ENCODE measurements around the gene SELENON. TPM values are rescaled to one million over a fixed set of nuclear protein-coding genes. Genes with fewer than 3 reads are reported as not detected.

Gene SELENON
- total and polyA plus RNA-seq, 2 of the 8 experiments (the other 6 are each of a cell fraction or from before 2014, with no cell fraction given) = 43.0 to 77.6 TPM

GRCh38 chr1:25792115-25792514 is 7.9 kb upstream of the SELENON start:
- POLR2A ChIA-PET (ENCODE audit: partially characterized antibody) = interaction anchor here (1.2 kb wide), 1 partner anchor 265 kb away, joined by 3 read pairs; no protein-coding TSS in a partner anchor
- Histone ChIP-seq H2BK5ac (ENCODE audit: low read depth, low read length) (no peak overlapping the region), H2AK5ac (ENCODE audit: low read depth, low read length) (no peak overlapping the region), H3K36me3 (ENCODE audit: control insufficient read depth in 2 of 4, insufficient read depth in 4 of 4, low read length in 3 of 4) (no peaks in the 10 kb centered on the region), H3K27me3 (replicated peaks in 1 of 4; ENCODE audit: control insufficient read depth in 3 of 4, extremely low read depth in 1 of 4, insufficient read depth in 3 of 4, low read length in 3 of 4) (no peaks in the 10 kb centered on the region), H3K4me3 (ENCODE audit: extremely low read depth in 1 of 4, insufficient read depth in 2 of 4, low read depth in 3 of 4, low read length in 4 of 4) (no peak overlapping the region), H3K27ac (ENCODE audit: low read depth, low read length) (no peak overlapping the region), H2BK15ac (ENCODE audit: low read length) (no peak overlapping the region), H2AFZ (ENCODE audit: low read length) (no peak overlapping the region), H3K18ac (ENCODE audit: extremely low read depth, low read length) (no peak overlapping the region), H2BK20ac (ENCODE audit: low read length) (no peak overlapping the region), H4K91ac (replicated peaks; ENCODE audit: insufficient read length, low read length) (no peak overlapping the region), H3K23me2 (ENCODE audit: low read depth, low read length) (no peaks in the 10 kb centered on the region), H3K4ac (replicated peaks; ENCODE audit: insufficient read length, low read depth, low read length) (no peak overlapping the region), H3K23ac (ENCODE audit: insufficient read length) (no peak overlapping the region), H3K9ac (replicated peaks in 1 of 4; ENCODE audit: extremely low read depth in 1 of 4, low read depth in 3 of 4, low read length in 3 of 4) (no peak overlapping the region), H3K4me2 (ENCODE audit: insufficient read depth in 1 of 2, low read depth in 2 of 2, low read length in 2 of 2) (no peak overlapping the region), H3K4me1 (replicated peaks in 1 of 4; ENCODE audit: control insufficient read depth in 3 of 4, insufficient read depth in 4 of 4, low read length in 3 of 4) (peaks cover 2 to 5% (median 4%) of the 10 kb centered on the region in 4 experiments; a peak in 6 of 7 replicates), H4K5ac (ENCODE audit: insufficient read length, low read depth, low read length) (no peak overlapping the region), H3K79me1 (ENCODE audit: low read depth, low read length) (no peaks in the 10 kb centered on the region), H2BK12ac (ENCODE audit: low read depth, low read length) (no peak overlapping the region), H3K56ac (replicated peaks; ENCODE audit: insufficient read length, low read depth, low read length) (no peak overlapping the region), H3K9me3 (ENCODE audit: insufficient read depth in 2 of 2, low read depth in 1 of 2, low read length in 1 of 2) (no peaks in the 10 kb centered on the region), H2BK120ac (replicated peaks; ENCODE audit: low read depth, low read length) (no peak overlapping the region), H4K20me1 (replicated peaks in 1 of 2; ENCODE audit: control insufficient read depth in 1 of 2, insufficient read depth in 2 of 2, low read length in 2 of 2) (no peaks in the 10 kb centered on the region), H3K14ac (ENCODE audit: insufficient read length) (no peak overlapping the region), H4K8ac (ENCODE audit: extremely low read depth, insufficient read depth, low read length) (no peak overlapping the region), H3K79me2 (ENCODE audit: control insufficient read depth in 1 of 2, insufficient read depth in 2 of 2, low read length in 2 of 2) (no peaks in the 10 kb centered on the region)
- 68% methylated on average over 4 of the region's 4 CpGs; no CpG with 5 or more reads in 1 of the 2 experiments for WGBS, 2 experiments (ENCODE audit: extremely low coverage in 1 of 2, insufficient coverage in 1 of 2, insufficient read length in 1 of 2, insufficient replicate concordance in 2 of 2, low coverage in 1 of 2, low lambda C conversion rate in 2 of 2, missing lambda C conversion rate in 1 of 2)
- FAIRE-seq (no peak), DNase-seq (ENCODE audit: low read depth in 1 of 2, low spot score in 2 of 2) (no peak)
- CTCF ChIA-PET (ENCODE audit: partially characterized antibody) = interaction anchor here (0.9 to 4.5 kb wide), 6 partner anchors 9 to 183 kb away, joined by 3 to 26 read pairs (median 6); no protein-coding TSS in a partner anchor
- no peak for TF ChIP-seq CREB1 (IDR thresholded peaks at IDR 0.05)
- TF ChIP-seq BACH1 (IDR thresholded peaks at IDR 0.05; ENCODE audit: low read length) = no peak
- TF ChIP-seq, protein P1, sequence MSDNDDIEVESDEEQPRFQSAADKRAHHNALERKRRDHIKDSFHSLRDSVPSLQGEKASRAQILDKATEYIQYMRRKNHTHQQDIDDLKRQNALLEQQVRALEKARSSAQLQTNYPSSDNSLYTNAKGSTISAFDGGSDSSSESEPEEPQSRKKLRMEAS (IDR thresholded peaks at IDR 0.05) = no peak
- no peak for TF ChIP-seq SAP30 (IDR thresholded peaks at IDR 0.05; ENCODE audit: insufficient read depth, insufficient replicate concordance, low read length)
- TF ChIP-seq SP2 (IDR thresholded peaks at IDR 0.05; ENCODE audit: low read length) = no peak
- TF ChIP-seq TAF1 (IDR thresholded peaks at IDR 0.05; ENCODE audit: low read depth, low read length) = no peak
- no peak for TF ChIP-seq PHF8 (conservative IDR thresholded peaks at IDR 0.05; ENCODE audit: low read depth, low read length)
- no peak for TF ChIP-seq E2F6 (IDR thresholded peaks at IDR 0.05)
- no peak for TF ChIP-seq CBX5 (IDR thresholded peaks at IDR 0.05; ENCODE audit: low read depth, low read length)
- no peak for TF ChIP-seq NRF1 (IDR thresholded peaks at IDR 0.05; ENCODE audit: low read depth, low read length)

Measured in H1 (cell line).